ENCODE data around the gene TINAG.

TINAG gene

DNA sequence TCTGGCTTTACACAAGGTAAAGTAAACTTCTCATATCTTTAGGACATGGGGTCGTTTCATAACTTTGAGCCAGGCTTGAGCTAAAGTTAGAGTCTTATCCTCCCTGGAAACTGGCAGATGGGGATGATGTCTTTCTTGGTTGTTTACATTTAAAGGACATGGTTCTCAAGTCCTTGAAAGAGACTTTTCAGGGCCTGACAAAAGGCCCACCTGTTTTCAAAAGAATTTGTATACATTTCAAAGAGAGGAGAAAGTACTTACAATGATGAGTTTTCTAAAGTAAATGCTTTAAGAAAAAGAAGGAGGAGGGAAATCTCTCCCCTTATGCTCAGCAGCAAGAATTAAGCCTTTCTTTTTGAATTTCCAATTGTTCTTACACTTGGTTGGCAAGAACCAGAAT is 45.7 kb upstream of the TINAG start:
- TF ChIP-seq CSDC2 (CRISPR knock-in tag; IDR thresholded peaks at IDR 0.05) (no peak), ZNF565 (CRISPR knock-in tag; conservative IDR thresholded peaks at IDR 0.05; ENCODE audit: low read depth) (no peak)

DNA sequence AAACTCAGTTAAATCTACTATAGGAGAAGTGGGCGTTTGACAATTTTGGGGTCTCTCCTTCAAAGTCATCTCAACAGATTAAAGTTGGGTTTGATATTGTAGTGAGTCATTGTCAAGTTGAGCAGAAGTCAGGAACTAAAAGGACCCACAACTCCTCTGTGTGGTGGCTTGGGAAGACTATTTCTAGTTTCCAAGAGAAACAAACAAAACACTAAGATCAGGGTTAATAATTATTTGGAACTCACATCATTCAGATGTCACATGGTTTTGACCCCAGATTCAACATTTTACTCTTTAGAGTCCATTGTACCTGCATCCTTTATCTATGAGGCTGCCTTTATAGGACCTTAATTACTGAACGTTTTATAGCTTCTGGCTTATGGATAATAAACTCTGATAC is 45.3 kb upstream of the TINAG start:
- TF ChIP-seq SNAI2 (CRISPR knock-in tag; IDR thresholded peaks at IDR 0.05) = no peak
- no peak for TF ChIP-seq TCF4 (CRISPR knock-in tag; IDR thresholded peaks at IDR 0.05; ENCODE audit: borderline replicate concordance)
- no peak for TF ChIP-seq GLIS3 (CRISPR knock-in tag; IDR thresholded peaks at IDR 0.05)
- no peak for ATAC-seq

More for the DNA sequence above, 45.7 kb upstream of the TINAG start:
- no peak for ATAC-seq

DNA sequence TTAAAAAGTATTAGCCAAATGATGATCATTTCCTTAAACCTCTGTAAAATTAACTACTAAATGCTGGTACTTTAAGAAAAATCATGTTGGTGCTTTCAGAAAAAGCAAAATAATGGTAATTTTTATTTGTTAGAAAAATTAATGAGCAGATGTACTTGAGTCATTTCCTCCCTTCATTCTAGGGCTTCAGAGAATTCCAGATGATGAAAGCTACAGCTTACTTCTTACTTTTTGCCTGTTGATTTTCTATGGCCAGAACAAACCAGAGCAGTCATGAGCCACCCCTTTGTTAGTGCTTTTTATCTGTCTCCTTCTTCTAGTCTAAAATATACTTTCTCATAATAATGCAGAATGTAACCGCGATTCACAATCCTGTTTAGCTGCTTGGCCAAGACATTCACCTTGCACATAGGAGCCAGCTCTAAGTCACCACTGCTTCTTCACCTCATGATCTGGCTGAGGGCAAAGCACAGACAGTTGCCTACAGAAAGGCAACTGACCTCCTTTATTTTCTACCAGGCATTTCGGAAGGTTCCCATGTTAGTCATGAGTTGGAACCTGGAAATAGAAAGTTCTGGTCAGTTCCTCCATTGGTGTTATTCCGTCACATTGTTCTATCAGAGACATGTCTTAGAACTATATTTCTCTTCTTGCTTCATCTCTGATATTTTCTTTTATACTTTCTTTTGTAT is 43.5 kb upstream of the TINAG start:
- TF ChIP-seq, protein P1, sequence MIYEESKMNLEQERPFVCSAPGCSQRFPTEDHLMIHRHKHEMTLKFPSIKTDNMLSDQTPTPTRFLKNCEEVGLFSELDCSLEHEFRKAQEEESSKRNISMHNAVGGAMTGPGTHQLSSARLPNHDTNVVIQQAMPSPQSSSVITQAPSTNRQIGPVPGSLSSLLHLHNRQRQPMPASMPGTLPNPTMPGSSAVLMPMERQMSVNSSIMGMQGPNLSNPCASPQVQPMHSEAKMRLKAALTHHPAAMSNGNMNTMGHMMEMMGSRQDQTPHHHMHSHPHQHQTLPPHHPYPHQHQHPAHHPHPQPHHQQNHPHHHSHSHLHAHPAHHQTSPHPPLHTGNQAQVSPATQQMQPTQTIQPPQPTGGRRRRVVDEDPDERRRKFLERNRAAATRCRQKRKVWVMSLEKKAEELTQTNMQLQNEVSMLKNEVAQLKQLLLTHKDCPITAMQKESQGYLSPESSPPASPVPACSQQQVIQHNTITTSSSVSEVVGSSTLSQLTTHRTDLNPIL (CRISPR knock-in tag; IDR thresholded peaks at IDR 0.05; ENCODE audit: low read depth) = no peak
- TF ChIP-seq SNAI2 (CRISPR knock-in tag; IDR thresholded peaks at IDR 0.05) = no peak
- TF ChIP-seq PPARA (CRISPR knock-in tag; IDR thresholded peaks at IDR 0.05; ENCODE audit: borderline replicate concordance) = no peak
- TF ChIP-seq ESRRG (CRISPR knock-in tag; IDR thresholded peaks at IDR 0.05) = no peak
- no peak for TF ChIP-seq ZC3H10 (CRISPR knock-in tag; IDR thresholded peaks at IDR 0.05)
- TF ChIP-seq, protein P2, sequence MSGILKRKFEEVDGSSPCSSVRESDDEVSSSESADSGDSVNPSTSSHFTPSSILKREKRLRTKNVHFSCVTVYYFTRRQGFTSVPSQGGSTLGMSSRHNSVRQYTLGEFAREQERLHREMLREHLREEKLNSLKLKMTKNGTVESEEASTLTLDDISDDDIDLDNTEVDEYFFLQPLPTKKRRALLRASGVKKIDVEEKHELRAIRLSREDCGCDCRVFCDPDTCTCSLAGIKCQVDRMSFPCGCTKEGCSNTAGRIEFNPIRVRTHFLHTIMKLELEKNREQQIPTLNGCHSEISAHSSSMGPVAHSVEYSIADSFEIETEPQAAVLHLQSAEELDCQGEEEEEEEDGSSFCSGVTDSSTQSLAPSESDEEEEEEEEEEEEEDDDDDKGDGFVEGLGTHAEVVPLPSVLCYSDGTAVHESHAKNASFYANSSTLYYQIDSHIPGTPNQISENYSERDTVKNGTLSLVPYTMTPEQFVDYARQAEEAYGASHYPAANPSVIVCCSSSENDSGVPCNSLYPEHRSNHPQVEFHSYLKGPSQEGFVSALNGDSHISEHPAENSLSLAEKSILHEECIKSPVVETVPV (CRISPR knock-in tag; IDR thresholded peaks at IDR 0.05) = no peak
- no peak for TF ChIP-seq RARB (CRISPR knock-in tag; IDR thresholded peaks at IDR 0.05)
- no peak for TF ChIP-seq ZNF565 (CRISPR knock-in tag; conservative IDR thresholded peaks at IDR 0.05; ENCODE audit: low read depth)
- TF ChIP-seq, protein P3, sequence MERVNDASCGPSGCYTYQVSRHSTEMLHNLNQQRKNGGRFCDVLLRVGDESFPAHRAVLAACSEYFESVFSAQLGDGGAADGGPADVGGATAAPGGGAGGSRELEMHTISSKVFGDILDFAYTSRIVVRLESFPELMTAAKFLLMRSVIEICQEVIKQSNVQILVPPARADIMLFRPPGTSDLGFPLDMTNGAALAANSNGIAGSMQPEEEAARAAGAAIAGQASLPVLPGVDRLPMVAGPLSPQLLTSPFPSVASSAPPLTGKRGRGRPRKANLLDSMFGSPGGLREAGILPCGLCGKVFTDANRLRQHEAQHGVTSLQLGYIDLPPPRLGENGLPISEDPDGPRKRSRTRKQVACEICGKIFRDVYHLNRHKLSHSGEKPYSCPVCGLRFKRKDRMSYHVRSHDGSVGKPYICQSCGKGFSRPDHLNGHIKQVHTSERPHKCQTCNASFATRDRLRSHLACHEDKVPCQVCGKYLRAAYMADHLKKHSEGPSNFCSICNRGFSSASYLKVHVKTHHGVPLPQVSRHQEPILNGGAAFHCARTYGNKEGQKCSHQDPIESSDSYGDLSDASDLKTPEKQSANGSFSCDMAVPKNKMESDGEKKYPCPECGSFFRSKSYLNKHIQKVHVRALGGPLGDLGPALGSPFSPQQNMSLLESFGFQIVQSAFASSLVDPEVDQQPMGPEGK (CRISPR knock-in tag; IDR thresholded peaks at IDR 0.05; ENCODE audit: borderline replicate concordance) = no peak
- no peak for TF ChIP-seq GLIS3 (CRISPR knock-in tag; IDR thresholded peaks at IDR 0.05)
- no peak for TF ChIP-seq ISL1 (CRISPR knock-in tag; IDR thresholded peaks at IDR 0.05)
- no peak for TF ChIP-seq ZFP30 (CRISPR knock-in tag; IDR thresholded peaks at IDR 0.05)
- TF ChIP-seq ZFP3 (CRISPR knock-in tag; IDR thresholded peaks at IDR 0.05) = no peak
- TF ChIP-seq TCF4 (CRISPR knock-in tag; IDR thresholded peaks at IDR 0.05; ENCODE audit: borderline replicate concordance) = no peak
- TF ChIP-seq, protein P4, sequence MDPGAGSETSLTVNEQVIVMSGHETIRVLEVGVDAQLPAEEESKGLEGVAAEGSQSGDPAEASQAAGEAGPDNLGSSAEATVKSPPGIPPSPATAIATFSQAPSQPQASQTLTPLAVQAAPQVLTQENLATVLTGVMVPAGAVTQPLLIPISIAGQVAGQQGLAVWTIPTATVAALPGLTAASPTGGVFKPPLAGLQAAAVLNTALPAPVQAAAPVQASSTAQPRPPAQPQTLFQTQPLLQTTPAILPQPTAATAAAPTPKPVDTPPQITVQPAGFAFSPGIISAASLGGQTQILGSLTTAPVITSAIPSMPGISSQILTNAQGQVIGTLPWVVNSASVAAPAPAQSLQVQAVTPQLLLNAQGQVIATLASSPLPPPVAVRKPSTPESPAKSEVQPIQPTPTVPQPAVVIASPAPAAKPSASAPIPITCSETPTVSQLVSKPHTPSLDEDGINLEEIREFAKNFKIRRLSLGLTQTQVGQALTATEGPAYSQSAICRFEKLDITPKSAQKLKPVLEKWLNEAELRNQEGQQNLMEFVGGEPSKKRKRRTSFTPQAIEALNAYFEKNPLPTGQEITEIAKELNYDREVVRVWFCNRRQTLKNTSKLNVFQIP (CRISPR knock-in tag; IDR thresholded peaks at IDR 0.05; ENCODE audit: borderline replicate concordance, low read depth) = no peak
- TF ChIP-seq ZNF70 (CRISPR knock-in tag; IDR thresholded peaks at IDR 0.05) = no peak
- ATAC-seq = peak; percentile 44; the same call in 1 of the 3 replicates

DNA sequence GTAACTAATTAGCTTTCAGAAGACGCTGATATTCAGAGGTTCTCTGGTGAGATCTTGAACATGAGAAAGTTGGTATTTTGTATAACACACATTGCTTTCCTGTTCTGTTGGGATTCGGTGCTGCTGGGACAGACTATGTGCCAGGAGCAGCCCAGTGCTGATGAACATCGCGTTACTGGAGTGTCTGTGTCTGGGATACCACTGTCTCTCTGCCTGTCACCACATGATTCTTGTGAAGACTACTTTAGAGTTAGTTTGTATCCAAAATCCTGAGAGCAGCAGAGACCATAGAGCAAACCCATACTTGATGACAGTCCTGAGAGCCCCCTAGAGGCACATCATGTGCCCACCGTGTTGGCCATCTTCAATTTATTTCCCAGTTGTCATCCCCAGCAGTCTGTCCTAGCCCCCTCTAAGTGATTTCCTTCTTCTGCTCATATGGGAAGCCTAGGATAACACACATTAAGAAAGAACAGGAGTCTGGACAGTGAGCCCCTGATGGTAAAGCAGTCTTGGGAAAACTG is 41.8 kb upstream of the TINAG start:
- TF ChIP-seq ARNTL (CRISPR knock-in tag; IDR thresholded peaks at IDR 0.05; ENCODE audit: borderline replicate concordance, low read depth) (no peak), TOX (CRISPR knock-in tag; IDR thresholded peaks at IDR 0.05; ENCODE audit: borderline replicate concordance) (no peak), SNAI2 (CRISPR knock-in tag; IDR thresholded peaks at IDR 0.05) (no peak), CSDC2 (CRISPR knock-in tag; IDR thresholded peaks at IDR 0.05) (no peak)
- TF ChIP-seq, protein P2 (CRISPR knock-in tag; IDR thresholded peaks at IDR 0.05) = no peak
- ATAC-seq = no peak; the same call in 1 of the 3 replicates

All from SK-N-SH treated with all-trans-retinoic acid at 6 μM for 48 hours (cell line).